HG02938 (cell line): Measurements from ENCODE around the gene KIAA0513.
"Not testable (repeated sequence)": the region's sequence is repeated elsewhere in the genome, so short reads cannot be mapped to it uniquely, and the experiment has no call there.

Experiments
- ATAC-seq: cut with Tn5 transposase; IDR thresholded peaks from one replicate; pipeline ENCODE4 v1.9.1; 2021; ENCODE audit warnings: mild to moderate bottlenecking, moderate library complexity; ENCODE audit not compliant: unreplicated experiment

KIAA0513 gene

GRCh38 chr16:85027958-85028684 lies 526 bp downstream of the KIAA0513 start:
- peak; percentile 28 for ATAC-seq

DNA sequence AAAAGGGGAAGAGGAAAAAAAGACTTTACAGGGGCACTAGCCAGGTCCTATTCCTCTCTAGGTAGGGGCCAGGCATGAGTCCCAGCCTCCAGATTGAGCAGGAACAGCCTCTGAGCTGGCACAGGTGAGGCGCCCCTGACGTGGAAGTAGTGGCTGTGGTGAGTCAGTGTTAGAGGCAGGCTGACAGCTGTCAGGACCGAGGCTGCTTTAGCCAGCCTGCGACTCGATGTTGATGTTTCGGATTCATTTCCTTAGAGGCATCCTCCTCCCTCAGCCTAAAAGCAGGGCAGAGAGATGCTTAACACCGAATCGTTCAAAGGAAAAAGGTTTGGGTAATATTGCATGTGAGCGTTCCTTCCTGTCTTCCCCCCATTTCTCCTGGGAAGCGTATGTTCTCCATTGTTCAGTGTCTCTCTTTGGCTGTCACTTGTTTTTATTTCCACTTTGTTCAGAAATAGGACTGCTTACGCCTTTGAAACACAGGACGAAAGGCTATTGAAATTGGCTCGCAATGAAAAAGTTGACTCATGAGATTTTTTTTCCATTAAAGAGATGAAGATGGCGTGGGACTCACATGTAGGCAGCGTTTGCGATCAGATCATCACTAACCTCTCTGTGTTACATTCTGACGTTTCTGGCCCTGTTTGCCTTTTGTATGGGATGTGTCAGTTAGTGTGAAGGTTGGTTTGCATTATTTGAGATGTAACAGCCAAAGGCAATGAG lies 1.3 kb downstream of the KIAA0513 start:
- ATAC-seq, result no peak

DNA sequence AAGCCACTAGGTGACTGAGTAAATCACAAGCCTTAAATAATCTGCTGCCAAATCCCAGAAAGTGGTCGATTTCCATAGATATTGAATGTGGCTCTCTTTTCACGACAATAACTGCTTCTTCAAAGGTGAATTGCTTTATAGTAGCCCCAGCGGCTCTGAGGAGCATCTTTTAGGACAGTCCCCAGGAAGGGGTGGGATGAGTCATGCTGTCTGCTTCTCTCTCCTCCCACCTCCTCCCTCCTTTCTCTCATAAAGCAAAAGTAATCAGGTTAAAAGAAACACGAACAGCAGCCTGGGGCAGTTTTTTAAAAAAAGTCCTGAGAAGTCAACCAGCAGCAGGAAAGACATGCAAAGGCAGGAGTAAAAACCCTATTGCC lies 1.8 kb downstream of the KIAA0513 start:
- ATAC-seq, result peak; percentile 39

- no peak for ATAC-seq
Measured at GRCh38 chr16:85029981-85030401, 2.4 kb downstream of the KIAA0513 start.

- no peak for ATAC-seq
Measured at GRCh38 chr16:85031451-85031850, 3.9 kb downstream of the KIAA0513 start.

GRCh38 chr16:85032187-85032586 lies 4.6 kb downstream of the KIAA0513 start:
- not testable (repeated sequence) for ATAC-seq

- ATAC-seq, result no peak
Measured at GRCh38 chr16:85033171-85033570, 5.6 kb downstream of the KIAA0513 start.

GRCh38 chr16:85034591-85035433 lies 7.2 kb downstream of the KIAA0513 start:
- ATAC-seq, result no peak

DNA sequence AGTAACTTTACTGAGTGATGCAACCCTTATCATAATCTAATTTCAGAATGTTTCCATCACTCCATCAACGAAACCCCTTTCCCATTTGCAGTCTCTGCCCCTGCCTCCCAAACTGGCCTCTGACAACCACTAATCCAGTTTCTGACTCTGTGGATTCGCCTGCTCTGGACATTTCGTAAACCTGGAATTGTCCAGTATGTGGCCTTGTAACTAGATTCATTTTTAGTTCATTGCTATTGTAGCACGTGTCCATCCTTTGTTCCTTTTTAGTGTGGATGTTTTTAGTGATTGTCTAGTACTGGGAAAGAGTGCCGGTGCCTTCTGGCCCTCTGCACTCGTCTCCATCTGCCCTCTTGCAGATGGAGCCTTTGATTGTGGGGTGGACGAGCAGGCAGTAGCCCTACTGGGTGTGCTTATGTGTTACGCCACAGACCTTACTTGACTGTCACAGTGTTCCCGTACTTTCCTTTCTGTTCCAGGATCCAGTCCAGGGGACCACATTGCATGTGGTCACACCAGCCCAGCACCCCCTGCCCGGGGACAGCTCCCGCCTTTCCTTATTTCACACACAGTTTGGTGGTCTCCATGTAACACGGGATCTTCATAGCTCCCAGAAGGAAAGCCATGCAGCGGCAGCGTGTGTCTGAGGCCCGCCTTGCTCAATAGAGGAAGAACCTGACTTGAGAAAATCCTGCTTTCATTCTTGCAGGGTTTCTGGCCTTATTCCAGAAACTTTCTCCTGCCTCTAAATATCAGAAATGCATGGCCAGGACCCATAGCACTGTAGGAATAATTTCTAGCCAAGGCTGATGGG lies 8.8 kb downstream of the KIAA0513 start:
- ATAC-seq, result no peak

DNA sequence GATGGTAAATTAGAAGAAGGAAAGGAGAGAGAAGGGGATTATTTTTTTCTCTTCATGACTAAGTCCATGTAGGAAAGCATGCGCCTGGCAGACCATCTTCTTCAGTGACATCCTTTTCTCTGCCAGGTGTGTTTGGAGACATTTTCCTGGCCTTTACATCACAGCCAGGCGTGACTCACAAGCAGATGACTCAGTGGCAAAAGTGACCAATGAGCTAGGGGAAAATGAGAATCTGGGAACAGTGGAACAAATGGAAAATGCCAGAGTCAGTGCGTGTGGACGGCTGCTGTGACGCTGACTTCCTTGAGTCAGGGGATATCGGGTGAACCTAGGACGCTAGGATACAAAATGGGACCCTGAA lies 9.4 kb downstream of the KIAA0513 start:
- ATAC-seq, result no peak

- ATAC-seq, result no peak
Measured at GRCh38 chr16:85037721-85038120, 10.1 kb downstream of the KIAA0513 start.

DNA sequence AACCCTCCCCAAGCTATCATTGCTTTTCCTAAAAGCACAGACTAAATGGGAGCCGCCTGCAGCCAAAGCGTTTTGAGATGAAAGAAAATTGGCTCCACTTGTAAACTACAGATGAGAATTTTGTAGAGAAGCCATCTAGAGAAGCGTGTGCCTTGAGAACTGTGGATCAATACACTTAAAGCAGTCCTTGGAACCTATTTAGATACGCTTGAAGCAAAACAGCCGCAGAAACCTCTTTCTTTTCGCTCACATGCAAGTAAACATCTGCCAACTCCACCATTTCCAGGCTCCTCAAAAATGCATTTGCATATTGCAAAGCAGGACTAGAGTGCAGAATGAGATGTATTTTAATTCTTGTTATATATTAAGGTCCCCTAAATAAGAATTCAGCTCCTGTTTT lies 13.1 kb downstream of the KIAA0513 start:
- ATAC-seq, result no peak

DNA sequence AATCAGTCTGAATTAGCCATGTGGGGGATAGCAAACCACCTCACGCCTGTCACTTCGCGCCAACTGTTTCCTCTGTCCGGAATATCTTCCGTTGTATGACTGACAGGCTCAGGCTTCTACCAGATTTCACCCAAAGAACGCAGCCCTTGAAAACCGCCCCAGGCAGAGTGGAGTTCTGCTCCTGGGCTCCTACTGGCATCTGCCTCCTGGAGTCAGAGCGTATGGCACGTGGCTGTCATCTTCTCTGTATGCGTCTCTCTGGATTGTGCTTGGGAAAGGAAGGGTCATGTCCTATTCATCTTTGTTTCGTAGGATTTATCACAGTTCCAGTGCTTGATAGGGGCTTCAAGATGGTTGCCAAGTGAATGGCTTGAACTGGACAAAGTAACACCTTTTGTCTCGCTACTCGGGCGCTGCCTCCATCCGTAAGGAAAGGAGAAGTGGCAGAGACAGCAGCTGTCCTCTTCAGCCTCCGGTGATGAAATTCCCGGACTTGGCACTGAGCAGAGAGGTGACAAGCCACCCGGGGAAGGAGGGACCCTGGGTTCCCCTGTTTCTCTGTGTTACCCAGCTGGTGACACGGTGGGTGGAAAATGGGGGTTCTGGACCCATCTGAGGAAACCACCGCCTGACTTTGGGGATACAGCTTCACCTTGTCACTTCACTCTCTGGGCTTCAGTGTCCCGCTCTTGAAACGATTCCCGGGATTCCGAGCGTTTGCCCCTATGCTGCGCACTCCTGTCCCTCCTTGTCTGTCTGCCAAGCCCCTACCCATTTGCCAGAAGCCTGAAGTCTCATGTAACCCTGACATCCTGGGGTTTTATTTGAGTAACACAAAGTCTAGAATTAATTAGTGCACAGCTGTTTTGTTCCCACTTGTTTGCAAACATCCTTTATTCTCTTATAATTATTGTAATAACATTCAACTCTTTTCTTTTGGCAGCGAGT lies 13.9 kb downstream of the KIAA0513 start:
- no peak for ATAC-seq

- no peak for ATAC-seq
Measured at GRCh38 chr16:85042167-85042526, 14.6 kb downstream of the KIAA0513 start.

GRCh38 chr16:85042606-85043005 lies 15.0 kb downstream of the KIAA0513 start:
- no peak for ATAC-seq

DNA sequence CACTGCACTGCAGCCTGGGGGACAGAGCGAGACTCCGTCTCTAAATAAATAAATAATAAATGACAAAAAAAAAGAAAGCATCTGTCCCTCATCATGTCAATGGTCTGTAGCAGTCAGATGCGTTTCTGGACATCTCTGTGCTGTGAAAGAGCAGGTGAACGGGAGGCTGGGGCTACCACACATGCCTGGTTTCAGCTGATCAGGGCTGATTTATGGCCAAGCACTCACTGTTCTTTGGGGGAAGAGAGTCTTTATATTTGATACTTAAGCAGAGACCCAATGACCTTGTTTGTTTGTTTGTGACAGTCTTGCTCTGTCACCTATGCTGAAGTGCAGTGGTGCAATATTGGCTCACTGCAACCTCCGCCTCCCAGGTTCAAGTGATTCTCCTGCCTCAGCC lies 17.5 kb downstream of the KIAA0513 start:
- ATAC-seq, result no peak

- ATAC-seq, result no peak
Measured at GRCh38 chr16:85045641-85046471, 18.3 kb downstream of the KIAA0513 start.

GRCh38 chr16:85046472-85046916 lies 18.9 kb downstream of the KIAA0513 start:
- no peak for ATAC-seq
